ENCODE results near the gene LRATD1.
"Not testable (repeated sequence)": the region's sequence is repeated elsewhere in the genome, so short reads cannot be mapped to it uniquely, and the experiment has no call there.

The LRATD1 gene, protein sequence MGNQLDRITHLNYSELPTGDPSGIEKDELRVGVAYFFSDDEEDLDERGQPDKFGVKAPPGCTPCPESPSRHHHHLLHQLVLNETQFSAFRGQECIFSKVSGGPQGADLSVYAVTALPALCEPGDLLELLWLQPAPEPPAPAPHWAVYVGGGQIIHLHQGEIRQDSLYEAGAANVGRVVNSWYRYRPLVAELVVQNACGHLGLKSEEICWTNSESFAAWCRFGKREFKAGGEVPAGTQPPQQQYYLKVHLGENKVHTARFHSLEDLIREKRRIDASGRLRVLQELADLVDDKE

DNA sequence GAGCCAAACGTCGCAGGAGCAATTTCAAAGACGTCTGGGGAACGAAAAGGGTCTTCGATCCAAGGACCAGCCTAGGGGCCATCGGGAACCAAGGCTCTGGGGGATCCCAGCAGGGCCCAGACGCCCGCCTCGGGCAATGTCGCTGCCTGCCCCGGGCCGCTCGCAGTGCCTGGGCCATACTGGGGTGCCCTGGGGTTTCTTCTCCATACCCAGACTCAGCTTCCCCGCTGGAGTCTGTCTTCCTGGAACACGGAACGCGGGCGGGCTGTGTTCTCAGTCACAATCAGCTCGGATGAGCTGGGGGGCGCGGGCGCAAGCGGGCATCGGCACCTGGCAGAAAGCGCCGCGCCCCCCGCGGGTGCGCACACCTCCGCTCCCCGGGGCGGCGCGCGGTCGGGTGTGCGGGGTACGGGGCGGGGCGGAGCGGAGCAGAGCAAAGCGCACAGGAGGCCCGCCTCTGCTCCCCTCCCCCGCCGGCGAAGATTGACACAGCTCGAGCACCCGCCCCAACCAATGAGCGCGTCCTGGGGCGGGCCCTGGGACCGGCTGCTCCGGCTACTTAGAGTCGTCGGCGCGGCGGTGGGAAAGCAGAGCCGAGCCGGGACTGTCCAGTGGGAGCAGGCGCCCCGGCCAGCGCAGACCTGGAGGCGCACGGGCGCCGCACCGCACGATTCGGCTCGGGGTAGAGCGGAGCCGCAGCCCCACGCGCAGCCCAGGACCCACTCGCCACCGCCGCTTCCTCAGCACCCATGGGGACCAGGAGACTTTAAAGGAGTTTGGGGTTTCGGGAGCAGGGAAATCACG lies at the start of gene LRATD1:
Gene LRATD1 (plus strand): TSS at position 585 of the 804 bp plus-strand sequence. CDS start 1,263 bp downstream, outside the sequence.
- DNase-seq (ENCODE audit: low spot score): peak; percentile 91

DNA sequence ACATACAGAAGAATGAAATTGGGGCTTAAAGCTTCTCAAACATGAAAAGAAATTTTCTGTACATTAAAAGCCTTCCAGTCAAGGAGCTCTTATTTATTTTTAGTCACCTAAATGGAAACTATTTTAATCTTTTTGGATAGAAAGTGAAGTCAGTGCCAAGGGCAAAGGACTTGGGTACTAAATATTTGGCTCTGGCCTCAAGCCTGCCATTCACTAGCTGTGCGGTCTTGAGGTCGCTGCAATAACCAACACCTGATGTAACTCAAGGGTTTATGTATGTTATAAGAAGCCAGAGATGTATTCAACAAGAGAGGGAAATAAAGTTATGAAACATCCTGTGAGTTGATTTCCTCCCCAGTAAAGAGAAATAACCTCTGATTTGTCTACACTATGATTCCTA lies 49.5 kb upstream of the LRATD1 start:
- no peak for DNase-seq (ENCODE audit: low spot score)

DNA sequence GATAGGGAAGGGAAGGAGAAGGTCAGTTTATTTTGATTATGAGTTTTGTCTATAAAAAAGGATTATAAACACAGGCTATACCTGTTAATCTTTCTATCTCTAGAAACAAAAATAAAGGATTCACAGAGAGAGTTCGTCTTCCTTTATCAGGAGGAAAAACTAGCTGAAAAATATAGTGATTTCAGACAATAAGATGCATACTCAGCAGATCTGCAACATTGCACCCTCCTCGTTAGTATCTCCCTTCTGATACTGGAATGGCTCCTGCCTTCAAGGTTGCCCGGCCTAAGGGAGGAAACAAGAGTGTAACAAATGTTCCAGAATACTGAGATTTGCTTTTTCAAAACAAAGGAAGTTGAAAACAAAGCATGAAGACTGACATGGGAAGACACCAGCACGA lies 48.7 kb upstream of the LRATD1 start:
- no peak for DNase-seq (ENCODE audit: low spot score)

DNA sequence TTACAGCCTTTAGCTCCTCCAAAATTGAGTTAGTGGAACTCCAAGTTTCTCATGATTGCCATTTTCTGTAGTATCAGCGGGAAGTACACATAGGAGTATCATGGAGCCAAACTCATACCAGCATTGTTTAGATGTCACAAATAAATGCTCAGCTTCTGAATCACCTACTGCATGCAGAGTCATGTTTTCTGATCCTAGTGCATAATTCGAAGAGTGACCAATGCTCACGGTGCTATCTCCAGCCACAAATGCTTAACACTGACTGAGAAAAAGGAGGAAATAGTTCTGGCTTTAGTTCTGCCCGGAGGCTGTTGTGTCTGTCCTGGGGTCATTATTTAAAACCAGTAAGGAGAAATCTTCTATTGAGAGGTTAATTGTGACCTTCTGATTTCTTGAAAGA lies 45.4 kb upstream of the LRATD1 start:
- no peak for DNase-seq (ENCODE audit: low spot score)

GRCh38 chr2:14601156-14601770 lies 31.3 kb upstream of the LRATD1 start:
- DNase-seq (ENCODE audit: low spot score): no peak

- DNase-seq (ENCODE audit: low spot score): no peak
These were observed 30.2 kb upstream of the LRATD1 start for GRCh38 chr2:14602309-14602708.

DNA sequence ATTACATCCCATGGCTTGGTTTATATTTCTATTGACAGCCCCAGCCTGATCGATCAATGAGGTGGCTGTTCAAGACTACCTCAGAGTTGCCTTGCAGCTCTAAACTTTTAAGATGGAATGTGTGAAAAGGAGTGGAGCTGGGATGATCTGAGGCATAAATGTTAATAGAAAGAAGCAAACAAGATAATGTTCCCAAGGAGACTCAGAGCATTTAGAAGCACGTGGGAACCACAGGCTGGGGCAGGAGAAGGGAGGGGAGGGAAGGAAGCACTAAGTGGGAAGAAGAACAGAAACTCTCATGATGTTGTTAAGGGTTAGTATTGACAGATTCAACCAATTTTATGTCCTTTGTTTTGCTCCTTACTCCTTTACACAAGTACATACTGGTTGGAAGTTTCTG lies 28.8 kb upstream of the LRATD1 start:
- DNase-seq (ENCODE audit: low spot score): no peak

DNA sequence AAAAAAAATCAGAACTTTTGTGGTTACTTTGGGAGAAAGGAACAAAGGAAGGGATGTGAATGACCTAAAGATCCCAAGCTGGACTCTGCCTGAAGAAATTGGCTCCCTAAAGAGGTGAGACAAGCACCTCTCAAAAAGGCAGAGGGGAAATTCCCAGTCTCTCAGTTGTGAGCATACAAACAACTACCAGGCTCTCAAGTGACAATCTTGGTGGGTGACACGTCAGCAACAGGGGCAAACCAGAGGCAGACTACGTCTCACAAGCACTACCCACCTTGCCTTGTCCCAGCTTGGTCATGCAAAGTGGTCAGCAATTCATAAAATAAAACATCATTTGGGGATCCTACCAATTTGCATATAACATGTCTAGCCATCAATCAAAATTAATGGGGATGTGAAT lies 24.3 kb upstream of the LRATD1 start:
- DNase-seq (ENCODE audit: low spot score): no peak

GRCh38 chr2:14614017-14614416 lies 18.5 kb upstream of the LRATD1 start:
- DNase-seq (ENCODE audit: low spot score): no peak

- no peak for DNase-seq (ENCODE audit: low spot score)
These were observed 17.4 kb upstream of the LRATD1 start for GRCh38 chr2:14615121-14615520.

DNA sequence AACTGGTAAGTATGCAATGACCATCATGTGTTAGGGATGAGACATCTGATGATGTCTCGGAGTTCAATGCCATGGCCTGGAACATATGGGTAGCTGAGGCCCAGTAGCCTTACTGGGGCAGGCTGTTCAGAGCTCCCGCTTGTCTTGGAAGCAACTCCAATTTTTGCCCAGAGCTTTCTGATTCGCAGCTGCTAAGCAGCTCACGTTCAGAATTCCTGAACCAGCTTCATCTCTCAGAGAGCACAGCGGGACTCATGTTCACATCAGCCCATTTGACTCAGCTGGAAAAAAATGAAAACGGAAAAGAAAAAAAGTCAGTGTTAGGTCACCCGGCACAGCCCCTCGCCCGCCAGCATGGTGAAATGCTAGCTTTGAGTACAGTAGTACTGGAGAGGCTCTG lies 16.8 kb upstream of the LRATD1 start:
- no peak for DNase-seq (ENCODE audit: low spot score)

DNA sequence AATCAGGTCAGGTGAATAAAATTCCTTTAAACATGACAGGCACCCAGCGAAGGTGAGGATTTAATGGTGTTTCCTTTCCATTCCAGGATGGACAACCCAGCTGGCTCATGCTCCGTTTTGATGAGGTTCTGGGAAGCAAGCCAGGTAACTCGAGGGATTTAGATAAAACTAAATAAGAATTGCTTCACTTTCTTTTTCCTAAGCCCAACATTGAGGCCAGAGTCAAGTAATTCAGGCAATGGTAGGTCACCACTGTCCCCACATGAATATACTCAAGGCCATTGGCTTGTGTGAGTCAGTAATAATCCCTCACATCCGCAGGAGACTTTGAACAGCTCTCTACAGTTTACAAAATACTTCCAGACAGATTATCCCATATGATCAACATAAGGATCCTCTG lies 16.2 kb upstream of the LRATD1 start:
- DNase-seq (ENCODE audit: low spot score): no peak

- DNase-seq (ENCODE audit: low spot score): no peak
These were observed 15.6 kb upstream of the LRATD1 start for GRCh38 chr2:14616950-14617349.

- DNase-seq (ENCODE audit: low spot score): no peak
These were observed 13.1 kb upstream of the LRATD1 start for GRCh38 chr2:14619441-14619840.

GRCh38 chr2:14621114-14621513 lies 11.4 kb upstream of the LRATD1 start:
- DNase-seq (ENCODE audit: low spot score): no peak

GRCh38 chr2:14621906-14622549 lies 10.5 kb upstream of the LRATD1 start:
- no peak for DNase-seq (ENCODE audit: low spot score)

DNA sequence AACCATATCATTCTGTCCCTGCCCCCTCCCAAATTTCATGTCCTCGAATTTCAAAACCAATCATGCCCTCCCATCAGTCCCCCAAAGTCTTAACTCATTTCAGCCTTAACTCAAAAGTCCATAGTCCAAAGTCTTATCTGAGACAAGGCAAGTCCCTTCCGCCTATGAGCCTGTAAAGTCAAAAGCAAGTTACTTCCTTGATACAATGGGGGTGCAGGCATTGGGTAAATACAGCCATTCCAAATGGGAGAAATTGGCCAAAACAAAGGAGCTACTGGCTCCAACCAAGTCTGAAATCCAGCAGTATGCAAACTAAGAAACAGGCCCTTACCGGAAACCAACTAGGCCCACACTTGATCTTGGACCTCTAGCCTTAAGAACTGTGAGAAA lies 10.0 kb upstream of the LRATD1 start:
- DNase-seq (ENCODE audit: low spot score): not testable (repeated sequence)

- no peak for DNase-seq (ENCODE audit: low spot score)
These were observed 9.3 kb upstream of the LRATD1 start for GRCh38 chr2:14623237-14623636.

GRCh38 chr2:14626873-14627272 lies 5.6 kb upstream of the LRATD1 start:
- DNase-seq (ENCODE audit: low spot score): no peak

DNA sequence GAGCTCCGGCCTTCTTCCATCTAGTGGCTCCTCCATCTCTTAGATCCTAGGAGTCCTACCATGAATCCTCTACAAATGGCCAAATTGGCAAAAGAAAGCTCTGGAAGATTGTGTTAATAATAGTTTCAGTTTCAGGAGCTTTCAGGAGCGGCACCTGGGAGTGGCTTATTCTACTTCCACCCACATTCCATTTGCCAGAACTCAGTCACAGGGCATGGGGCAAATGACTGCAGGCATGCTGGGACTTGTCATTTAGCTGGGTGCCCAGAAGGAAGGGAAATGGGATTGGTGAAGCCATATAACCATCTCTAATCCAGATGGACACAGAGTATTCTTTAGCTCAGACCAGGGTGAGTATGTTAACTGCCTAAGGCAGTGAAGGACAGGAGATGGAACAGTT lies 3.6 kb upstream of the LRATD1 start:
- DNase-seq (ENCODE audit: low spot score): no peak

GRCh38 chr2:14631406-14632040 lies 994 bp upstream of the LRATD1 start:
- no peak for DNase-seq (ENCODE audit: low spot score)

DNA sequence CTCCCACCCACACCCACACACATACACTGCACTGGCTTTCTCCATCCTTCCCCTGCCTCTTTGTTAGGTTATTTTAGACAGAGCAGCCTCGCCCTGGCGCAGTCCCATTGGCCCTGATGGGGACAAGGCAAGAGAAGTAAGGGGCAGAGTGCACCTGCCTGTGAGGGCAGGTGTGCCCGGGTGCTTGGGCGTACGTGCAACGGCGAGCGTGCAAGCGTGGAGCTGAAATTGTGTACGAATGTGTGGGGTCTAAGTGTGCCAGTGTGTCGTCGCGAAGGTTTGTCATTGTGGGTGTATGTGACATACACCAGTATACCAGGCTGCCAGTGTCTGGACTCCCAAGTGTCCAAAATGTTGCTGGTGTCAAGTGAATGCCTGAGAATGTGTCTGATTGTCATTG lies 544 bp downstream of the LRATD1 start:
- peak; percentile 24 for DNase-seq (ENCODE audit: low spot score)
